GM18499 (cell line): ENCODE data around the gene TMEM98.
"Not testable (repeated sequence)": the region's sequence is repeated elsewhere in the genome, so short reads cannot be mapped to it uniquely, and the experiment has no call there.

ENCODE experiments used
- ATAC-seq: cut with Tn5 transposase; IDR thresholded peaks from one replicate; pipeline ENCODE4 v1.9.1; 2021; ENCODE audit warnings: moderate number of reproducible peaks; ENCODE audit not compliant: insufficient read depth, unreplicated experiment

Gene TMEM98

GRCh38 chr17:32940706-32941390, 12.9 kb downstream of the TMEM98 start:
- ATAC-seq, result no peak

- ATAC-seq, result no peak
These were observed 13.6 kb downstream of the TMEM98 start for GRCh38 chr17:32941419-32942032.

- no peak for ATAC-seq
These were observed 15.3 kb downstream of the TMEM98 start for GRCh38 chr17:32943206-32943605.

- ATAC-seq, result no peak
These were observed 15.8 kb downstream of the TMEM98 start for GRCh38 chr17:32943647-32944191.

GRCh38 chr17:32944248-32945020, 16.5 kb downstream of the TMEM98 start:
- no peak for ATAC-seq

- ATAC-seq, result no peak
These were observed 18.6 kb downstream of the TMEM98 start for GRCh38 chr17:32946375-32947135.

GRCh38 chr17:32947736-32948135, 19.8 kb downstream of the TMEM98 start:
- no peak for ATAC-seq

GRCh38 chr17:32949181-32949580, 21.2 kb downstream of the TMEM98 start:
- no peak for ATAC-seq

- ATAC-seq, result not testable (repeated sequence)
These were observed 24.5 kb downstream of the TMEM98 start for GRCh38 chr17:32952491-32952890.

- ATAC-seq, result no peak
These were observed 25.1 kb downstream of the TMEM98 start for GRCh38 chr17:32953045-32953444.

- ATAC-seq, result no peak
These were observed 25.9 kb downstream of the TMEM98 start for GRCh38 chr17:32953857-32954256.

- no peak for ATAC-seq
These were observed 26.5 kb downstream of the TMEM98 start for GRCh38 chr17:32954477-32954876.

- ATAC-seq, result no peak
These were observed 27.2 kb downstream of the TMEM98 start for GRCh38 chr17:32955155-32955554.

- ATAC-seq, result no peak
These were observed 28.5 kb downstream of the TMEM98 start for GRCh38 chr17:32956240-32956970.

- no peak for ATAC-seq
These were observed 30.5 kb downstream of the TMEM98 start for GRCh38 chr17:32958418-32958817.

- ATAC-seq, result no peak
These were observed 32.9 kb downstream of the TMEM98 start for GRCh38 chr17:32960815-32961214.

GRCh38 chr17:32962320-32962711, 34.4 kb downstream of the TMEM98 start:
- ATAC-seq, result no peak

- ATAC-seq, result no peak
These were observed 36.6 kb downstream of the TMEM98 start for GRCh38 chr17:32964541-32964940.

- not testable (repeated sequence) for ATAC-seq
These were observed 41.3 kb downstream of the TMEM98 start for GRCh38 chr17:32969231-32969630.

GRCh38 chr17:32970281-32970680, 42.3 kb downstream of the TMEM98 start:
- ATAC-seq, result no peak
